Activated T-helper 1 cell treated with anti-CD3 and anti-CD28 coated beads, Interleukin-2, amount 50 U/mL, for 16 hours (primary cell): ENCODE measurements around the gene NOP53.
"Not testable (repeated sequence)": the region's sequence is repeated elsewhere in the genome, so short reads cannot be mapped to it uniquely, and the experiment has no call there.

Experiments
- DNase-seq, 2 donors: peaks; one replicate each; pipeline ENCODE4 v3.0.0-alpha.2; 2020; ENCODE audit warnings: low read depth in 1 of 2, low spot score in 1 of 2

Gene NOP53

GRCh38 chr19:47754206-47755064 lies 9.1 kb downstream of the NOP53 start:
- no peak for DNase-seq

GRCh38 chr19:47755065-47755761 lies 9.9 kb downstream of the NOP53 start:
- no peak for DNase-seq

GRCh38 chr19:47755762-47756626 lies 10.6 kb downstream of the NOP53 start:
- no peak for DNase-seq

GRCh38 chr19:47756627-47756929 lies 11.2 kb downstream of the NOP53 start:
- DNase-seq = no peak

GRCh38 chr19:47756953-47757608 lies 11.7 kb downstream of the NOP53 start:
- no peak for DNase-seq

- no peak for DNase-seq
These were observed 12.5 kb downstream of the NOP53 start for GRCh38 chr19:47757617-47758442.

GRCh38 chr19:47758443-47758804 lies 13.1 kb downstream of the NOP53 start:
- no peak for DNase-seq

GRCh38 chr19:47760632-47760999 lies 15.3 kb downstream of the NOP53 start:
- no peak for DNase-seq

GRCh38 chr19:47761566-47761965 lies 16.2 kb downstream of the NOP53 start:
- no peak for DNase-seq

- no peak for DNase-seq
These were observed 16.8 kb downstream of the NOP53 start for GRCh38 chr19:47762151-47762550.

GRCh38 chr19:47762615-47763308 lies 17.4 kb downstream of the NOP53 start:
- no peak for DNase-seq

- not testable (repeated sequence) for DNase-seq
These were observed 19.4 kb downstream of the NOP53 start for GRCh38 chr19:47764705-47765104.

- DNase-seq = no peak
These were observed 20.4 kb downstream of the NOP53 start for GRCh38 chr19:47765523-47766358.

GRCh38 chr19:47766359-47766620 lies 20.9 kb downstream of the NOP53 start:
- DNase-seq = no peak

- no peak for DNase-seq
These were observed 21.3 kb downstream of the NOP53 start for GRCh38 chr19:47766670-47767069.

- DNase-seq = no peak
These were observed 22.0 kb downstream of the NOP53 start for GRCh38 chr19:47767349-47767748.

GRCh38 chr19:47768604-47769003 lies 23.3 kb downstream of the NOP53 start:
- DNase-seq = no peak

GRCh38 chr19:47769534-47769933 lies 24.2 kb downstream of the NOP53 start:
- DNase-seq = no peak

- DNase-seq = not testable (repeated sequence)
These were observed 25.9 kb downstream of the NOP53 start for GRCh38 chr19:47771291-47771690.
